ENCODE measurements around the gene TLR7.

Gene TLR7

DNA sequence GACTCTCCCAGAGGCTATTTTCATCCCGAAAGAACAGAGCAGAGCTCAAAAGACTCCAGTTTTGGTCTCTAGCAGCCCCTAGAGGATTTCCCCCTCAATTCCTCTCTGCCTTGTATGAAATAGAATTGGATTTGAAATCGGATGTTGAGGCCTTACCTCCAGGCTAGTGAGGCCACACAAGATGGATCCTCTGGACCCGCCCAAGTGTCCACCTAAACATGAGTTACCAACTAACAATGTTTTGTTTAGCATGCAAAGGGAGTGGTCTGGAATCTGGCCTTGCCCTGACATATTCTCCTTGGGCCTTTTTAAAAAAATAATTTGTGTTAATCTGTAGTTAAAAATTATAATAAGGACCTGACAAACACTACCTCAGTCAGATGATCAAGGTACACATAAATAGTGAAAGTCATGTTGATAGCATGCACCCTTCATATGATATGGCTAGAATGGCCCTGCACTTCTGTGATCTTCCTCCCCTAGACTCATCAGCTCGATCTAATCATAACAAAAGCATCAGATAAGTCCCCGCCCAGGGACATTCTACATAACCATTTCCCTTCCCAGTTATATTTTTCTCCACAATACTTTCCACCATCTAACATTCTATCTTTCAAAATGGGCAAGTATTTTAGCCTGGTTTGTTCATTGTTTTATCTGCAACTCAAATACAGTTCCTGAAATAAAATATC, 46.1 kb downstream of the TLR7 start:
- H3K9ac ChIP-seq (ENCODE audit: low read length): no peak overlapping the region
- H3K4me1 ChIP-seq (ENCODE audit: control insufficient read depth, insufficient read depth, low read length): peaks cover 3% of the 10 kb centered on the region
- no peaks in the 10 kb centered on the region for H3K27me3 ChIP-seq (ENCODE audit: control insufficient read depth, insufficient read depth, low read length)
- no peak overlapping the region for H3K4me3 ChIP-seq (ENCODE audit: low read length)
- H3K36me3 ChIP-seq (ENCODE audit: control insufficient read depth, insufficient read depth, low read length): no peaks in the 10 kb centered on the region
- no peaks in the 10 kb centered on the region for H3K9me3 ChIP-seq (ENCODE audit: control insufficient read depth, low read length)

DNA sequence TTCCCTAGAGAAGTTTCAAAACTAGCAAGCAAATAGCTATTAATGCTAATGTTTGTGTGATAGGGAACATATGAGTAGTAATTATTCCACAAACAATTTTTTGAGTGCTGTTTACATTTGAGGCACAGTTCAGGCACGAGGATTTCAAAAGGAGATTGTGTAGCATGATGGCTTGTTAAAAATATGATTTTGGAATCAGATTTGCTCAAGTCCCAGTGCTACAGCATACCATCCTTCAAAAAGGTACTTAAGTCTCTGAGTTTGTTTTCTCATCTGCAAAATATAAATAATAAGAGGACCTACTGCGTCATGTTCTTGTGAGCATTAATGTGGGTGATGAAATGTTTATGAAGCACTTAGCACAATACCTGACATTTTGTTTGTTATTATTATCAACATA, 50.9 kb downstream of the TLR7 start:
- H3K27me3 ChIP-seq (ENCODE audit: control insufficient read depth, insufficient read depth, low read length): no peaks in the 10 kb centered on the region

GRCh38 chrX:12919051-12919450, 52.2 kb downstream of the TLR7 start:
- H3K27me3 ChIP-seq (ENCODE audit: control insufficient read depth, insufficient read depth, low read length): no peaks in the 10 kb centered on the region
- H3K36me3 ChIP-seq (ENCODE audit: control insufficient read depth, insufficient read depth, low read length): no peaks in the 10 kb centered on the region
- H3K9ac ChIP-seq (ENCODE audit: low read length): no peak overlapping the region
- H3K4me1 ChIP-seq (ENCODE audit: control insufficient read depth, insufficient read depth, low read length): no peaks in the 10 kb centered on the region
- no peaks in the 10 kb centered on the region for H3K9me3 ChIP-seq (ENCODE audit: control insufficient read depth, low read length)
- no peak overlapping the region for H3K4me3 ChIP-seq (ENCODE audit: low read length)

More for the DNA sequence above, 50.9 kb downstream of the TLR7 start:
- no peaks in the 10 kb centered on the region for H3K4me1 ChIP-seq (ENCODE audit: control insufficient read depth, insufficient read depth, low read length)
- no peak overlapping the region for H3K9ac ChIP-seq (ENCODE audit: low read length)
- H3K9me3 ChIP-seq (ENCODE audit: control insufficient read depth, low read length): no peaks in the 10 kb centered on the region
- H3K36me3 ChIP-seq (ENCODE audit: control insufficient read depth, insufficient read depth, low read length): no peaks in the 10 kb centered on the region
- H3K4me3 ChIP-seq (ENCODE audit: low read length): no peak overlapping the region

GRCh38 chrX:12919620-12920019, 52.7 kb downstream of the TLR7 start:
- Histone ChIP-seq H3K4me3 (ENCODE audit: low read length) (no peak overlapping the region), H3K36me3 (ENCODE audit: control insufficient read depth, insufficient read depth, low read length) (no peaks in the 10 kb centered on the region), H3K27me3 (ENCODE audit: control insufficient read depth, insufficient read depth, low read length) (no peaks in the 10 kb centered on the region), H3K4me1 (ENCODE audit: control insufficient read depth, insufficient read depth, low read length) (no peaks in the 10 kb centered on the region), H3K9ac (ENCODE audit: low read length) (no peak overlapping the region), H3K9me3 (ENCODE audit: control insufficient read depth, low read length) (no peaks in the 10 kb centered on the region)

DNA sequence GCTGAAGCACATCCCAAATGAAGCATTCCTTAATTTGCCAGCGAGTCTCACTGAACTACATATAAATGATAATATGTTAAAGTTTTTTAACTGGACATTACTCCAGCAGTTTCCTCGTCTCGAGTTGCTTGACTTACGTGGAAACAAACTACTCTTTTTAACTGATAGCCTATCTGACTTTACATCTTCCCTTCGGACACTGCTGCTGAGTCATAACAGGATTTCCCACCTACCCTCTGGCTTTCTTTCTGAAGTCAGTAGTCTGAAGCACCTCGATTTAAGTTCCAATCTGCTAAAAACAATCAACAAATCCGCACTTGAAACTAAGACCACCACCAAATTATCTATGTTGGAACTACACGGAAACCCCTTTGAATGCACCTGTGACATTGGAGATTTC, 54.1 kb downstream of the TLR7 start:
- Histone ChIP-seq H3K36me3 (ENCODE audit: control insufficient read depth, insufficient read depth, low read length) (no peaks in the 10 kb centered on the region), H3K4me3 (ENCODE audit: low read length) (no peak overlapping the region), H3K9me3 (ENCODE audit: control insufficient read depth, low read length) (no peaks in the 10 kb centered on the region), H3K9ac (ENCODE audit: low read length) (no peak overlapping the region), H3K27me3 (ENCODE audit: control insufficient read depth, insufficient read depth, low read length) (no peaks in the 10 kb centered on the region), H3K4me1 (ENCODE audit: control insufficient read depth, insufficient read depth, low read length) (no peaks in the 10 kb centered on the region)

DNA sequence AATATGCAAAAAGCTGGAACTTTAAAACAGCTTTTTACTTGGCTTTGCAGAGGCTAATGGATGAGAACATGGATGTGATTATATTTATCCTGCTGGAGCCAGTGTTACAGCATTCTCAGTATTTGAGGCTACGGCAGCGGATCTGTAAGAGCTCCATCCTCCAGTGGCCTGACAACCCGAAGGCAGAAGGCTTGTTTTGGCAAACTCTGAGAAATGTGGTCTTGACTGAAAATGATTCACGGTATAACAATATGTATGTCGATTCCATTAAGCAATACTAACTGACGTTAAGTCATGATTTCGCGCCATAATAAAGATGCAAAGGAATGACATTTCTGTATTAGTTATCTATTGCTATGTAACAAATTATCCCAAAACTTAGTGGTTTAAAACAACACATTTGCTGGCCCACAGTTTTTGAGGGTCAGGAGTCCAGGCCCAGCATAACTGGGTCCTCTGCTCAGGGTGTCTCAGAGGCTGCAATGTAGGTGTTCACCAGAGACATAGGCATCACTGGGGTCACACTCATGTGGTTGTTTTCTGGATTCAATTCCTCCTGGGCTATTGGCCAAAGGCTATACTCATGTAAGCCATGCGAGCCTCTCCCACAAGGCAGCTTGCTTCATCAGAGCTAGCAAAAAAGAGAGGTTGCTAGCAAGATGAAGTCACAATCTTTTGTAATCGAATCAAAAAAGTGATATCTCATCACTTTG, 55.2 kb downstream of the TLR7 start:
- Histone ChIP-seq H3K9ac (ENCODE audit: low read length) (no peak overlapping the region), H3K27me3 (ENCODE audit: control insufficient read depth, insufficient read depth, low read length) (no peaks in the 10 kb centered on the region)

GRCh38 chrX:12922599-12922919, 55.7 kb downstream of the TLR7 start:
- Histone ChIP-seq H3K9ac (ENCODE audit: low read length) (no peak overlapping the region), H3K4me1 (ENCODE audit: control insufficient read depth, insufficient read depth, low read length) (no peaks in the 10 kb centered on the region), H3K27me3 (ENCODE audit: control insufficient read depth, insufficient read depth, low read length) (no peaks in the 10 kb centered on the region), H3K4me3 (ENCODE audit: low read length) (no peak overlapping the region), H3K36me3 (ENCODE audit: control insufficient read depth, insufficient read depth, low read length) (no peaks in the 10 kb centered on the region), H3K9me3 (ENCODE audit: control insufficient read depth, low read length) (no peaks in the 10 kb centered on the region)

More for the DNA sequence above, 55.2 kb downstream of the TLR7 start:
- no peaks in the 10 kb centered on the region for H3K9me3 ChIP-seq (ENCODE audit: control insufficient read depth, low read length)
- no peak overlapping the region for H3K4me3 ChIP-seq (ENCODE audit: low read length)
- no peaks in the 10 kb centered on the region for H3K4me1 ChIP-seq (ENCODE audit: control insufficient read depth, insufficient read depth, low read length)
- H3K36me3 ChIP-seq (ENCODE audit: control insufficient read depth, insufficient read depth, low read length): no peaks in the 10 kb centered on the region

DNA sequence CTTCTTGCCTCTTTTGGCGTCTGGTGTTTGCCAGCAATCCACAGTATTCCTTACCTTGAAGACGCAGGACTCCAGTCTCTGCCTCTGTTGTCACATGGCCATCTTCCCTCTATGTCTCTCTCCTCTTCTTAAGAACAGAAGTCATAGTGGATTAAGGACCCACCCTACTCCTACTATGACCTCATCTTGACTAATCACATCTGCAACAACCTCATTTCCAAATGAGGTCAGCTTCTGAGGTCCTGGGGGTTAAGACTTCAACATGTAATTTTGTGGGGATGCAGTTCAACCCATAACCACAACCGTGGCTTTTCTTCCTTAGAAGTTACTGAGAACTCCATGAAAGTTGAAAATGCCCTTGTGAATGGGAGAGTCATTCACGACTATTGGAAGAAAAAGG, 62.8 kb downstream of the TLR7 start:
- H3K4me3 ChIP-seq (ENCODE audit: low read length): no peak overlapping the region
- no peak overlapping the region for H3K9ac ChIP-seq (ENCODE audit: low read length)
- H3K9me3 ChIP-seq (ENCODE audit: control insufficient read depth, low read length): no peaks in the 10 kb centered on the region
- H3K27me3 ChIP-seq (ENCODE audit: control insufficient read depth, insufficient read depth, low read length): no peaks in the 10 kb centered on the region
- H3K36me3 ChIP-seq (ENCODE audit: control insufficient read depth, insufficient read depth, low read length): no peaks in the 10 kb centered on the region
- H3K4me1 ChIP-seq (ENCODE audit: control insufficient read depth, insufficient read depth, low read length): no peaks in the 10 kb centered on the region

DNA sequence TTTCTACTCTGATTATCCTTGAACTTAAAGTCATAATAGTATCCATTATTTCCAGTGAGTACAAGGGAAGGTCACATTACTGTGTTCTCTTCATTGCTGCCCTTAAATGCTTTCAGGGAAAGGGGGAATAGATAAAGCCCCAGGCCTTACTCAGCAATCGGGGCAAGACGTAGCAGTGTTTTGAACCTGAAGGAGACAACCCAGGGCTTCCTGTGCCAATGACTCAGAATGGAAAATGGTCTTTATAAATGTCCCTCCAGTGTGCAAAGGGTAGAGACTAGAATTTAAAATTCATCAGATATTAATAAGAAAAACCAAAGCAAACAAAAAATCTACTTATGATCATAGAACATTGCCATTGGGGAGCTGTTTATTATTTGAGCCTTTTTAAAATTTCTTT, 63.3 kb downstream of the TLR7 start:
- Histone ChIP-seq H3K9me3 (ENCODE audit: control insufficient read depth, low read length) (no peaks in the 10 kb centered on the region), H3K4me3 (ENCODE audit: low read length) (no peak overlapping the region), H3K9ac (ENCODE audit: low read length) (no peak overlapping the region), H3K36me3 (ENCODE audit: control insufficient read depth, insufficient read depth, low read length) (no peaks in the 10 kb centered on the region), H3K27me3 (ENCODE audit: control insufficient read depth, insufficient read depth, low read length) (no peaks in the 10 kb centered on the region), H3K4me1 (ENCODE audit: control insufficient read depth, insufficient read depth, low read length) (peaks cover 2% of the 10 kb centered on the region)

DNA sequence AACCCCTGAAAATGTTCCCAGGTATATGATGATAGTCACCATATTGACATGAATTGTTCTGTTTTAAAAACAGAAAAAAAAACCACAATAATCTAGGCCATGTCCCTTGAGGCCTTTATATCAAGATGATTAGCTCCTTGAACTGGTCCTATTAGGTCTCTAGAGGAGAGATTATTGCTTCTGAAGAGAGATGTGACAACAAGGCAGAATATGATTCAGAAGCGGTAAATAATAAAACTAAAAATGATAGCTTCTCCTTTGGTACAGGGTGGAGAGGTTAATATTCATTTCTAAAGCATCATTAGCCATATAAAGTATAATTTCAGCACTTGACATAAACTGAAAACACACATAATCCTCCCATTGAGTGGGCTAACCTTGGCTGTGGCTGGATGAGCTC, 65.4 kb downstream of the TLR7 start:
- no peaks in the 10 kb centered on the region for H3K27me3 ChIP-seq (ENCODE audit: control insufficient read depth, insufficient read depth, low read length)
- H3K4me3 ChIP-seq (ENCODE audit: low read length): no peak overlapping the region
- peaks cover 3% of the 10 kb centered on the region for H3K4me1 ChIP-seq (ENCODE audit: control insufficient read depth, insufficient read depth, low read length)
- no peaks in the 10 kb centered on the region for H3K36me3 ChIP-seq (ENCODE audit: control insufficient read depth, insufficient read depth, low read length)
- H3K9me3 ChIP-seq (ENCODE audit: control insufficient read depth, low read length): no peaks in the 10 kb centered on the region
- H3K9ac ChIP-seq (ENCODE audit: low read length): no peak overlapping the region

DNA sequence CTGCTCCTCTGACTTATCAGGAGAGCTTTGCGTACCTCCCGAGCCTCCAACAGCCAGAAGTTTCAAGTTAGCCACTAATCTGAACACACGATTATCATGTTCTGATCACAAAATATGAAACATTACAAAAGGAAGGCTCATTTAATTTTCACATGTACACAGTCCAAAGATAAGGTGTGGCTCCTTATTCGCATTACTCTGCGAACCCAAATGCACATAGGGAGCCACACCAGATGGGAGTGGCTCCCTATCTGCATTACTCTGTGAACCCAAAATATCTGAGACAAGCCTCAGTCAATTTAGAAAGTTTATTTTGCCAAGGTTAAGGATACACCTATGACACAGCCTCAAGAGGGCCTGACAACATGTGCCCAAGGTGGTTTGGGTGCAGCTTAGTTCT, 68.0 kb downstream of the TLR7 start:
- no peaks in the 10 kb centered on the region for H3K27me3 ChIP-seq (ENCODE audit: control insufficient read depth, insufficient read depth, low read length)
- H3K4me3 ChIP-seq (ENCODE audit: low read length): no peak overlapping the region
- H3K36me3 ChIP-seq (ENCODE audit: control insufficient read depth, insufficient read depth, low read length): no peaks in the 10 kb centered on the region
- no peak overlapping the region for H3K9ac ChIP-seq (ENCODE audit: low read length)
- peaks cover 3% of the 10 kb centered on the region for H3K4me1 ChIP-seq (ENCODE audit: control insufficient read depth, insufficient read depth, low read length)
- no peaks in the 10 kb centered on the region for H3K9me3 ChIP-seq (ENCODE audit: control insufficient read depth, low read length)

GRCh38 chrX:12936947-12937346, 70.1 kb downstream of the TLR7 start:
- H3K9me3 ChIP-seq (ENCODE audit: control insufficient read depth, low read length): no peaks in the 10 kb centered on the region
- H3K4me3 ChIP-seq (ENCODE audit: low read length): no peak overlapping the region
- no peaks in the 10 kb centered on the region for H3K36me3 ChIP-seq (ENCODE audit: control insufficient read depth, insufficient read depth, low read length)
- H3K4me1 ChIP-seq (ENCODE audit: control insufficient read depth, insufficient read depth, low read length): peaks cover 3% of the 10 kb centered on the region
- H3K27me3 ChIP-seq (ENCODE audit: control insufficient read depth, insufficient read depth, low read length): no peaks in the 10 kb centered on the region
- no peak overlapping the region for H3K9ac ChIP-seq (ENCODE audit: low read length)

All from mucosa of stomach (tissue), 1 donor.